Transverse colon (tissue), 4 donors: Measurements from ENCODE around the gene FOXP1. TPM values are rescaled to one million over a fixed set of nuclear protein-coding genes. Genes with fewer than 3 reads are reported as not detected.

Source experiments
- DNase-seq: peaks from one replicate; pipeline ENCODE4 v3.0.0-alpha.2; 2019
- H3K27ac ChIP-seq, 4 donors: fragments of 200-600 bp; sonication (generic); 2 replicates each; pipeline ENCODE4 v1.5.1; 2016 to 2018; ENCODE audit warnings: inconsistent platforms in 4 of 4
- H3K27me3 ChIP-seq: fragments of 200-600 bp; sonication (generic); 2 replicates; pipeline ENCODE4 v1.5.1; 2017; ENCODE audit warnings: inconsistent platforms
- H3K36me3 ChIP-seq, 4 donors: fragments of 200-600 bp; sonication (generic); 2 replicates each; pipeline ENCODE4 v1.5.1; 2017 to 2019; ENCODE audit warnings: inconsistent platforms in 4 of 4
- H3K4me1 ChIP-seq, 4 donors: fragments of 200-600 bp; sonication (generic); 2 replicates each; pipeline ENCODE4 v1.5.1; 2017 to 2020; ENCODE audit warnings: inconsistent platforms in 4 of 4
- H3K4me3 ChIP-seq, 4 donors: fragments of 200-600 bp; sonication (generic); 1 replicate in 1 of 4; 2 replicates in 3 of 4; pipeline versions ENCODE4 v1.5.1 to v1.6.1; 2017 to 2019; ENCODE audit warnings: inconsistent platforms in 4 of 4
- H3K9me3 ChIP-seq, 2 donors: fragments of 200-600 bp; sonication (generic); 2 replicates each; pipeline ENCODE4 v1.5.1; 2017 to 2019; ENCODE audit warnings: inconsistent platforms in 2 of 2
- CTCF ChIP-seq, 5 experiments: fragments of 200-600 bp in 3 of 5; fragments of 450-650 bp in 2 of 5; sonication (generic) in 3 of 5; IDR thresholded peaks; 1 replicate in 2 of 5; 2 replicates in 3 of 5; pipeline ENCODE4 v1.5.1; 2016 to 2017; ENCODE audit warnings: antibody characterized with exemption in 5 of 5, inconsistent platforms in 3 of 5, mild to moderate bottlenecking in 2 of 5, moderate library complexity in 1 of 5
- EP300 ChIP-seq: sonication (generic); formaldehyde crosslinking; IDR thresholded peaks from one replicate; pipeline ENCODE4 v1.6.1; 2017; ENCODE audit warnings: antibody characterized with exemption, low read depth
- POLR2A ChIP-seq: fragments of 450-650 bp; IDR thresholded peaks from one replicate; pipeline ENCODE4 v1.6.1; 2016; ENCODE audit warnings: antibody characterized with exemption, mild to moderate bottlenecking, moderate library complexity
- POLR2AphosphoS5 ChIP-seq, 3 donors: sonication (generic); formaldehyde crosslinking; IDR thresholded peaks; one replicate each; pipeline ENCODE4 v1.6.1; 2016; ENCODE audit warnings: antibody characterized with exemption in 3 of 3
- WGBS, 2 donors: methylation state at CpG; one replicate each; pipeline ENCODE4 v1.1.5; 2018; ENCODE audit warnings: low coverage in 1 of 2; 5-methylcytosine and 5-hydroxymethylcytosine counted together
- in situ Hi-C, 4 donors: fragments of 200-750 bp; cut with MboI; loops; one replicate each; pipeline versions ENCODE4 v1.15.0 to v1.15.1; 2017; ENCODE audit warnings: low sequenced_read_pairs in 3 of 4, low pct_ligation_motif_present in 1 of 4, low pct_unique_long_range_greater_than_20kb in 1 of 4
- intact Hi-C: fragments of 100-400 bp; cut with DNase I; formaldehyde crosslinking; loops from one replicate; pipeline ENCODE4 v1.15.1; 2023; ENCODE audit warnings: low total_unique reads
- total RNA-seq, 4 donors: library from RNA; depleted of rRNA; stranded (reverse); fragments of >200 nt; gene quantifications; one replicate each; pipeline ENCODE4 v1.1.0, GENCODE V29; 2016

The FOXP1 gene
- total RNA-seq, 4 donors from 2014 or later = 102 to 260 (median 150) TPM

GRCh38 chr3:70992131-70992530, 591.4 kb downstream of the FOXP1 start:
- TF ChIP-seq POLR2A (no peak), CTCF (IDR thresholded peaks at IDR 0.05) (no peak), EP300 (no peak), POLR2AphosphoS5 (IDR thresholded peaks at IDR 0.05) (no peak)
- H3K4me1 ChIP-seq = peaks cover 0 to 31% (median 2%) of the 10 kb centered on the region in 4 donors
- in situ Hi-C loops = loop anchor here in 1 of 4 donors (25.0 kb wide), 1 partner anchor 595 kb away; the partner anchor contains the start of gene FOXP1
- WGBS, 2 donors = 80 to 92% methylated on average over 5 of the region's 5 CpGs
- peaks cover 0 to 15% (median 6%) of the 10 kb centered on the region in 4 donors for H3K36me3 ChIP-seq
- peak overlapping the region in 2 of 4 donors; percentile 52 to 63 for H3K27ac ChIP-seq
- intact Hi-C loops = no loop called here
- no peak overlapping the region for H3K4me3 ChIP-seq
- H3K27me3 ChIP-seq = no peaks in the 10 kb centered on the region
- H3K9me3 ChIP-seq = no peaks in the 10 kb centered on the region
- DNase-seq = no peak

DNA sequence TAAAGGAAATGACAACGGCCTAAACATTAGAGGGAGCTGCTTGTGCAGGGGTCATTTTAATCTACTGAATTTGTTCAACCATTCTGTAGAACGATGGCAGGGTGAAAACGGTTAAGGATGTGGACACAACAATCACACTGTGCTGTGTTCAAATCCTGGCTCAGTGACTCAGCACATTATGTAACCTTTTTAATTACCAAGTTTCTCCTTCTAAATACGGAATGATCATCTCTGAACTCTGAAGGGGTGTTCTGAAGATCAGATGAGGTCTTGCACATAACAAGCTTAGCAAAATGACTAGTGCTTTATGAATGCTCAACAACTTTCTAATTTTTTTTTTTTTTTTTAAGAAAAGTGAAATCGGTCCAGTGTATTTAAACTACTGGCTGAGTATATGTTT, 592.8 kb downstream of the FOXP1 start:
- 72 to 75% methylated on average over 5 of the region's 5 CpGs for WGBS, 2 donors

GRCh38 chr3:70990185-70990584, 593.3 kb downstream of the FOXP1 start:
- WGBS, 2 donors = 73 to 82% methylated on average over 2 of the region's 2 CpGs
- Histone ChIP-seq H3K36me3 (peaks cover 0 to 21% (median 9%) of the 10 kb centered on the region in 4 donors), H3K9me3 (no peaks in the 10 kb centered on the region), H3K27ac (peak overlapping the region; percentile 4 to 63 (median 44)), H3K27me3 (no peaks in the 10 kb centered on the region), H3K4me3 (no peak overlapping the region), H3K4me1 (peaks cover 0 to 33% (median 2%) of the 10 kb centered on the region in 4 donors)
- no peak for TF ChIP-seq EP300
- TF ChIP-seq POLR2A = no peak
- TF ChIP-seq CTCF (IDR thresholded peaks at IDR 0.05) = no peak
- no peak for TF ChIP-seq POLR2AphosphoS5 (IDR thresholded peaks at IDR 0.05)
- intact Hi-C loops (no loop called here), in situ Hi-C loops (loop anchor here in 1 of 4 donors (25.0 kb wide), 1 partner anchor 597 kb away; the partner anchor contains the start of gene FOXP1)
- no peak for DNase-seq

More for the DNA sequence above, 592.8 kb downstream of the FOXP1 start:
- peak overlapping the region; percentile 4 to 63 (median 44) for H3K27ac ChIP-seq
- H3K4me3 ChIP-seq = no peak overlapping the region
- peaks cover 0 to 21% (median 9%) of the 10 kb centered on the region in 4 donors for H3K36me3 ChIP-seq
- intact Hi-C loops = no loop called here
- H3K27me3 ChIP-seq = no peaks in the 10 kb centered on the region
- H3K9me3 ChIP-seq = no peaks in the 10 kb centered on the region
- TF ChIP-seq EP300 (no peak), CTCF (IDR thresholded peaks at IDR 0.05) (no peak), POLR2AphosphoS5 (IDR thresholded peaks at IDR 0.05) (no peak), POLR2A (no peak)
- in situ Hi-C loops = loop anchor here in 1 of 4 donors (25.0 kb wide), 1 partner anchor 597 kb away; the partner anchor contains the start of gene FOXP1
- no peak for DNase-seq
- H3K4me1 ChIP-seq = peaks cover 0 to 31% (median 2%) of the 10 kb centered on the region in 4 donors

- H3K4me1 ChIP-seq = peaks cover 0 to 43% (median 4%) of the 10 kb centered on the region in 4 donors
- H3K9me3 ChIP-seq = no peaks in the 10 kb centered on the region
- no peak overlapping the region for H3K4me3 ChIP-seq
- no peak for TF ChIP-seq POLR2A
- no peak for TF ChIP-seq CTCF (IDR thresholded peaks at IDR 0.05)
- TF ChIP-seq EP300 = no peak
- TF ChIP-seq POLR2AphosphoS5 (IDR thresholded peaks at IDR 0.05) = no peak
- peak overlapping the region; percentile 4 to 63 (median 44) for H3K27ac ChIP-seq
- in situ Hi-C loops = loop anchor here in 1 of 4 donors (25.0 kb wide), 1 partner anchor 598 kb away; the partner anchor contains the start of gene FOXP1
- WGBS, 2 donors = 54 to 71% methylated on average over 3 of the region's 3 CpGs
- intact Hi-C loops = no loop called here
- H3K36me3 ChIP-seq = peaks cover 0 to 27% (median 8%) of the 10 kb centered on the region in 4 donors
- no peaks in the 10 kb centered on the region for H3K27me3 ChIP-seq
- DNase-seq = no peak
Measured at GRCh38 chr3:70989174-70989573, 594.4 kb downstream of the FOXP1 start.
